RPMI8226 (cell line): ENCODE results near the gene SCYL3.
"Not testable (repeated sequence)": the region's sequence is repeated elsewhere in the genome, so short reads cannot be mapped to it uniquely, and the experiment has no call there.

Source experiments
- DNase-seq: peaks from one replicate; pipeline ENCODE4 v3.0.0-alpha.2; 2015

Gene SCYL3

DNA sequence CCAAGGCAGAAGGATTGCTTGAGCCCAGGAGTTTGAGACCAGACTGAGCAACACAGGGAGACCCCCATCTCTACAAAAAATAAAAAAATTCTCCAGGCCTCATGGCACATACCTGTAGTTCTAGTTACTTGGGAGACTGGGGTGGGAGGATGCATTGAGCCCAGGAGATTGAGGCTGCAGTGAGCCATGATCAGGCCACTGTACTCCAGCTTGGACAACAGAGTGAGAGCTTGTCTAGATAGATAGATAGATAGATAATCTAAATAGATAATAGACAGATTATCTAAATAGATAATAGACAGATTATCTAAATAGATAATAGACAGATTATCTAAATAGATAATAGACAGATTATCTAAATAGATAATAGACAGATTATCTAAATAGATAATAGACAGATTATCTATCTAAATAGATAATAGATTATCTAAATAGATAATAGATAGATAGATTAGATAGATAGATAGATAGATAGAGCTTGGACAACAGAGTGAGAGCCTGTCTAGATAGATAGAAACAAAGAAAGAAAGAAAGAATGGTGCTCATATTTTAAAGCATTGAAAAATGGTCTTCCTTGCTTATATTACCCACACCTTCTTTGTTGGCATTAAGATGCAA lies 82.2 kb downstream of the SCYL3 start:
- not testable (repeated sequence) for DNase-seq

DNA sequence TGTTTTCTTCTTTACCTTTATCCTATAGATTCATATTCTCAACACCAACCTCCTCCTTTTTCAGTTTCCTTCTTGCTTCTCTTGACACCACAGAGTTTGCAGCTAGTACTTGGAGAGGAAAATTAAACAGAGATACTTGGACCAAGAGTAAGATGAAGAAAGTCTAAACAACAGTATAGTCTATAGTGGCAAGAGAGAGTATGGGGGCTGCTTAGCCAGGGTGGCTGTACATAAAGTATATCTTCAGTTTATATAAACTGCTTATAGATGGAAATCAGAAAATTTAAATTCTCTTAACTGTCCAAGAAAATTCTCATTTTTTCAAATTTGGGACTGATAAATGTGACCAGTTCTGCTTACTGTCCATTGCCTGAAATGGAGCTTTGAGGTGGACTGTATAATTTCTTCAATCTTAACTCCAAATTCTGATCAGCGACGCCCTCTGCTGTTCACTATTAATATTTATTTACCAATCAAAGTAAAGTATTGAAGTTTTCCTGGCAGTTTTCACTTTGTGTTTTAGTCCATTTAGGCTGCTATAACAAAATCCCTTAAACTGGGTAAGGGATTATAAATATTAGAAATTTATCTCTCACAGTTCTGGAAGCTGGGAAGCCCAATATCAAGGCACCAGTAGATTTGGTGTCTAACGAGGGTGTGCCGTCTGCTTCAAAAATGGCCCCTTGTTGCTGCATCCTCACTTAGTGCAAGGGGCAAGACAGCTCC lies 84.2 kb downstream of the SCYL3 start:
- DNase-seq, result peak; percentile 48

DNA sequence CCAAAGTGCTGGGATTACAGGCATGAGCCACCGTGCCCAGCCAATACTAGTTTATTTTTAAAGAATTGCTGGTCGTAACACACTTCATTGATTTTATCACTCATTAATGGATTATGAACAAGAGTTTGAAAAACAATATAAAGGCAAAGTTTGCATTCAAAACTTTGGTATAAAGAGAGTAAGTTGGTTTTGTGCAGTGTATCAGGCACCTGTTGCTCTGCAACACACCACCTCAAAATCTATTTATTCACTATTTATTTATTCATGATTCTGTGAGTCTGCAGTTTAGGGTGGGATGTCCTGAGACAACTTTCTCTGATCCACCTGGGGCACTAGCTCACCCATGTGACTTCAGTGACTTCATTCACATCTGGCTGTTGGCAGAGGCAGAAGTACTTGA lies 88.8 kb downstream of the SCYL3 start:
- no peak for DNase-seq

DNA sequence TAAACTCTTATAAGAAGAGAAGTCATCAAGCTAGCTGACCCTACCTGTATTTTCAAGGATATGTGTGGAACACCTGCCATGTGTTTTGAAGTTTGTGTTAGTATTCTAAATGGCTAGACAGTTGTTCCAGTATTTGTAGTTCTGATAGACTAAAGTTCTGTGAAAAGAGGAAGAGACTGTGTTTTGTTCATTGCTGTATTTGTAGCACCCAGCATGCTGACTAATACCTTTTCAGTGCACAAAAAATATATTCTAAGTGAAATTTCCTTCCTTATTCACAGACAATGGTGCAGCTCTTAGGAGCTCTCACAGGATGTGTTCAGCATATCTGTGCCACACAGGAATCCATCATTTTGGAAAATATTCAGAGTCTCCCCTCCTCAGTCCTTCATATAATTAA lies 90.8 kb downstream of the SCYL3 start:
- no peak for DNase-seq
